PC-9 (cell line): Measurements from ENCODE around the gene TAB3. TPM values are rescaled to one million over a fixed set of nuclear protein-coding genes. Genes with fewer than 3 reads are reported as not detected.
"Not testable (repeated sequence)": the region's sequence is repeated elsewhere in the genome, so short reads cannot be mapped to it uniquely, and the experiment has no call there.

Source experiments
- BruUV-seq: library from RNA; stranded (reverse); fragments of 400-500 nt; replicated peaks from 2 replicates; lab custom pipeline; 2021; lab: Mats Ljungman, UMichigan
- CTCF ChIA-PET: fragments of 300-600 bp; sonication (Branson Sonifier 250); formaldehyde crosslinking; loops from one replicate; lab custom pipeline; 2022; ENCODE audit warnings: antibody characterized with exemption; lab: Charles Lee
- POLR2A ChIA-PET: fragments of 300-600 bp; sonication (Branson Sonifier 250); formaldehyde crosslinking; loops from one replicate; lab custom pipeline; 2022; ENCODE audit warnings: antibody characterized with exemption; ENCODE audit not compliant: unreplicated experiment; lab: Charles Lee
- DNase-seq, 2 experiments: peaks; one replicate each; pipeline versions ENCODE4 v3.0.0 to v3.0.0-alpha.2; 2015 to 2022; ENCODE audit warnings: mixed read lengths in 1 of 2
- H2AFZ ChIP-seq: fragments of 200-600 bp; sonication (generic); 2 replicates; pipeline ENCODE4 v1.8.1; 2017; ENCODE audit warnings: antibody characterized with exemption
- H3F3A ChIP-seq: fragments of 200-600 bp; sonication (generic); 2 replicates; pipeline ENCODE4 v1.8.1; 2017; ENCODE audit warnings: antibody characterized with exemption, mild to moderate bottlenecking, low read depth; ENCODE audit not compliant: insufficient read depth
- H3K27ac ChIP-seq: fragments of 200-600 bp; sonication (generic); 2 replicates; pipeline ENCODE4 v1.6.1; 2016; ENCODE audit warnings: mixed run types
- H3K27me3 ChIP-seq: fragments of 200-600 bp; sonication (generic); 2 replicates; pipeline ENCODE4 v1.6.1; 2016; ENCODE audit warnings: low read depth, mixed run types; ENCODE audit not compliant: insufficient read depth
- H3K36me3 ChIP-seq: fragments of 200-600 bp; sonication (generic); 2 replicates; pipeline ENCODE4 v1.6.1; 2016; ENCODE audit warnings: low read depth, mixed run types
- H3K4me1 ChIP-seq: fragments of 200-600 bp; sonication (generic); replicated peaks from 2 replicates; pipeline ENCODE4 v1.6.1; 2016; ENCODE audit warnings: mixed run types; ENCODE audit not compliant: insufficient read depth
- H3K4me2 ChIP-seq: fragments of 200-600 bp; sonication (generic); 2 replicates; pipeline ENCODE4 v1.6.1; 2017; ENCODE audit warnings: mixed run types
- H3K4me3 ChIP-seq: fragments of 200-600 bp; sonication (generic); 2 replicates; pipeline ENCODE4 v1.6.1; 2016; ENCODE audit warnings: mixed run types
- H3K79me2 ChIP-seq: fragments of 200-600 bp; sonication (generic); 2 replicates; pipeline ENCODE4 v1.6.1; 2017; ENCODE audit warnings: low read depth, mixed run types
- H3K9me2 ChIP-seq: fragments of 200-600 bp; sonication (generic); 2 replicates; pipeline ENCODE4 v1.8.1; 2017; ENCODE audit warnings: mild to moderate bottlenecking; ENCODE audit not compliant: insufficient read depth
- H3K9me3 ChIP-seq: fragments of 200-600 bp; sonication (generic); 2 replicates; pipeline ENCODE4 v1.8.1; 2016; ENCODE audit warnings: low read depth; ENCODE audit not compliant: insufficient read depth
- H4K20me1 ChIP-seq: fragments of 200-600 bp; sonication (generic); 2 replicates; pipeline ENCODE4 v1.8.1; 2017; ENCODE audit not compliant: insufficient read depth
- EZH2 ChIP-seq: fragments of 200-600 bp; sonication (generic); IDR thresholded peaks from 2 replicates; pipeline ENCODE4 v1.8.0; 2017; ENCODE audit warnings: antibody characterized with exemption, low read depth
- intact Hi-C: fragments of 100-400 bp; cut with micrococcal nuclease; formaldehyde crosslinking; loops from one replicate; pipeline ENCODE4 v1.10.0; 2022; ENCODE audit not compliant: unreplicated experiment
- total RNA-seq: library from RNA; stranded (reverse); gene quantifications from 2 replicates; pipeline ENCODE4 v1.2.3, GENCODE V29; 2021
- TF ChIP-seq, protein P1 (sequence below): fragments of 200-600 bp; sonication (generic); conservative IDR thresholded peaks from 2 replicates; pipeline ENCODE4 v1.6.1; 2017; ENCODE audit warnings: mixed run types, antibody characterized with exemption, mild to moderate bottlenecking, moderate library complexity

TAB3 gene
- total RNA-seq, 1 experiment from 2014 or later = 50.8 TPM

DNA sequence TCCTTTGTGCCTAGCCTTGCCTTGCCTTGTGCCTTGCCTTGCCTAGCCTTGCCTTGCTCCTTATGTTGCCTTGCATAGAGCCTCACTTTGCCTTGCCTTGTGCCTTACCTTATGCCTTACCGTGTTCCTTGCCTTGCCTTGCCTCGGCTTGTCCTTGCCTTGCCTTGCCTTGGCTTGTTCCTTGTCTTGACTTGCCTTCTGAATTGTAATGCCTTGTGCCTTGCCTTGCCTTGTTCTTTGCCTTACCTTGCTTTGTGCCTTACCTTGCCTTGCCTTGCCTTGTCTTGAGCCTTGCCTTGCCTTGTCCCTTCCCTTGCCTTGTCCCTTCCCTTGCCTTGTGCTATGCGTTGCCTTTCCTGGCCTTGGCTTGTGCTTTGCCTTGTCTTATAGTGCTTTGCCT lies 90.2 kb downstream of the TAB3 start:
- DNase-seq = no peak

DNA sequence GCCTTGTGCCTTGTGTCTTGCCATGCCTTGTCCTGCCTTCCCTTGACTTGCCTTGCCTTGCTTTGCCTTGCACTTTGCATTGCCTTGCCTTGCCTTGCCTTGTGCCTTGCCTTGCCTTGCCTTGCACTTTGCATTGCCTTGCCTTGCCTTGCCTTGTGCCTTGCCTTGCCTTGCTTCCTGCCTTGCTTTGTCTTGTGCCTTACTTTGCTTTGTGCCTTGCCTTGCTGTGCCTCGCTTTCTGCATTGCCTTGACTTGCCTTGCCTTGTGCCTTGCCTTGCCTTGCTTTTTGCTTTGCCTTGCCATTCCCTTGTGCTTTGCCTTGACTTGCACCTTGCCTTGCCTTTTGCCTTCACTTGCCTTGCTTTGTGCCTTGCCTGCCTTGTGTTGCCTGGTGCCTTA lies 91.8 kb downstream of the TAB3 start:
- BruUV-seq, H2AFZ ChIP-seq, intact Hi-C loops, DNase-seq, CTCF ChIA-PET, H3K4me2 ChIP-seq, H3F3A ChIP-seq, H4K20me1 ChIP-seq, H3K9me2 ChIP-seq, H3K4me3 ChIP-seq, H3K79me2 ChIP-seq, H3K27me3 ChIP-seq, POLR2A ChIA-PET, H3K27ac ChIP-seq, H3K36me3 ChIP-seq, H3K4me1 ChIP-seq, H3K9me3 ChIP-seq: not testable (repeated sequence)

More for the DNA sequence above, 90.2 kb downstream of the TAB3 start:
- Histone ChIP-seq H3F3A (no peaks in the 10 kb centered on the region), H3K9me3 (no peaks in the 10 kb centered on the region), H3K27ac (no peak overlapping the region), H3K4me1 (no peaks in the 10 kb centered on the region), H4K20me1 (no peaks in the 10 kb centered on the region), H2AFZ (no peak overlapping the region), H3K9me2 (no peaks in the 10 kb centered on the region), H3K4me3 (no peak overlapping the region), H3K4me2 (no peak overlapping the region), H3K79me2 (no peaks in the 10 kb centered on the region), H3K27me3 (no peaks in the 10 kb centered on the region), H3K36me3 (no peaks in the 10 kb centered on the region)
- TF ChIP-seq EZH2 = no peak
- TF ChIP-seq, protein P1, sequence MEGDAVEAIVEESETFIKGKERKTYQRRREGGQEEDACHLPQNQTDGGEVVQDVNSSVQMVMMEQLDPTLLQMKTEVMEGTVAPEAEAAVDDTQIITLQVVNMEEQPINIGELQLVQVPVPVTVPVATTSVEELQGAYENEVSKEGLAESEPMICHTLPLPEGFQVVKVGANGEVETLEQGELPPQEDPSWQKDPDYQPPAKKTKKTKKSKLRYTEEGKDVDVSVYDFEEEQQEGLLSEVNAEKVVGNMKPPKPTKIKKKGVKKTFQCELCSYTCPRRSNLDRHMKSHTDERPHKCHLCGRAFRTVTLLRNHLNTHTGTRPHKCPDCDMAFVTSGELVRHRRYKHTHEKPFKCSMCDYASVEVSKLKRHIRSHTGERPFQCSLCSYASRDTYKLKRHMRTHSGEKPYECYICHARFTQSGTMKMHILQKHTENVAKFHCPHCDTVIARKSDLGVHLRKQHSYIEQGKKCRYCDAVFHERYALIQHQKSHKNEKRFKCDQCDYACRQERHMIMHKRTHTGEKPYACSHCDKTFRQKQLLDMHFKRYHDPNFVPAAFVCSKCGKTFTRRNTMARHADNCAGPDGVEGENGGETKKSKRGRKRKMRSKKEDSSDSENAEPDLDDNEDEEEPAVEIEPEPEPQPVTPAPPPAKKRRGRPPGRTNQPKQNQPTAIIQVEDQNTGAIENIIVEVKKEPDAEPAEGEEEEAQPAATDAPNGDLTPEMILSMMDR = no peak
- BruUV-seq = no TSS peak
- ChIA-PET CTCF (no interaction called here), POLR2A (no interaction called here)
- intact Hi-C loops = no loop called here

DNA sequence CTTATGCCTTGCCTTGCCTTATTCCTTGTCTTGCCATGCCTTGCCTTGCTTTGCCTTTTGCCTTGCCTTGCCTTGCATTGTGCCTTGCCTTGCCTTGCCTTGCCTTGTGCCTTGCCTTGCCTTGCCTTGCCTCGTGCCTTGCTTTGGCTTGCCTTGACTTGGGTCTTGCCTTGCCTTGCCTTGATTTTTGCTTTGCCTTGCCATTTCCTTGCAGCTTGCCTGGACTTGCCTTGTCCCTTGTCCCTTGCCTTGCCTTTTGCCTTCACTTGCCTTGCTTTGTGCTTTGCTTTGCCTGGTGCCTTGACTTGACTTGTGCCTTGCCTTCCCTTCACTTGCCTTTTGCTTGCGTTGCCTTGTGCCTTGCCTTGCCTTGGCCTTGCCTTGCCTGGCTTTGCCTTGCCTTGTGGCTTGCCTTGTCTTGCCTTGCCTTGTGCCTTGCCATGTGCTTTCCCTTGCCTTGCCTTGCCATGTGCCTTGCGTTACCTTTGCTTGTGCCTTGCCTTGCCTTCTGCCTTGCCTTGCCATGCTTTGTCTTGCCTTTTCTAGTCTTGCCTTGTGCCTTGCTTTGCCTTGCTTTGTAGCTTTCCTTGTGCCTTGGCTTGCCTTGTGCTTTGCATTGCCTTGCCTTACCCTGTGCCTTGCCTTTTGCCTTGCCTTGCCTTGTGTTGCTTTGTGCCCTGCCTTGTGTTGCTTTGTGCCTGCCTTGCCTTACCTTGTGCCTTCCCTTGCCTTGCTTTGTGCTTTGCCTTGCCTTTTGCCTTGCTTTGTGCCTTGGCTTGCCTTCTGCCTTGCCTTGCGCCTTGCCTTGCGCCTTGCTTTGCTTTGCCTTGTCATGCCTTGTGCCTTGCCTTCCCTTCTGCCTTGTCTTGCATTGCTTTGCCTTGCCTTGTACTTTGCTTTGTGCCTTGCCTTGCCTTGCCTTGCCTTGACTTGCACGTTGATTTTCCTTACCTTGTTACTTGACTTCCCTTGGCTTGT lies 92.8 kb downstream of the TAB3 start:
- CTCF ChIA-PET = no interaction called here
- H3K4me2 ChIP-seq = no peak overlapping the region
- H4K20me1 ChIP-seq = no peaks in the 10 kb centered on the region
- H3K4me1 ChIP-seq = no peaks in the 10 kb centered on the region
- DNase-seq = no peak
- no peak overlapping the region for H3K4me3 ChIP-seq
- no TSS peak for BruUV-seq
- no peak overlapping the region for H2AFZ ChIP-seq
- H3K9me2 ChIP-seq = no peaks in the 10 kb centered on the region
- H3K27me3 ChIP-seq = no peaks in the 10 kb centered on the region
- no peaks in the 10 kb centered on the region for H3K36me3 ChIP-seq
- POLR2A ChIA-PET = no interaction called here
- no peaks in the 10 kb centered on the region for H3F3A ChIP-seq
- TF ChIP-seq, protein P1 = no peak
- no peak for TF ChIP-seq EZH2
- intact Hi-C loops = no loop called here
- no peaks in the 10 kb centered on the region for H3K79me2 ChIP-seq
- no peaks in the 10 kb centered on the region for H3K9me3 ChIP-seq
- H3K27ac ChIP-seq = no peak overlapping the region
